Panc1 (cell line): Measurements from ENCODE around the gene ABCD2. TPM values are rescaled to one million over a fixed set of nuclear protein-coding genes. Genes with fewer than 3 reads are reported as not detected.

Experiments
- ATAC-seq: fragments of 200-7000 bp; cut with Tn5 transposase; 2 replicates; pipeline ENCODE4 v1.9.1; 2020; ENCODE audit warnings: mild to moderate bottlenecking, moderate library complexity
- BruUV-seq: library from RNA; stranded (reverse); fragments of 400-500 nt; replicated peaks from 2 replicates; lab custom pipeline; 2021; lab: Mats Ljungman, UMichigan
- CTCF ChIA-PET: fragments of 300-600 bp; sonication (Branson Sonifier 250); formaldehyde crosslinking; loops from one replicate; lab custom pipeline; 2022; ENCODE audit warnings: antibody characterized with exemption; lab: Charles Lee
- POLR2A ChIA-PET: fragments of 300-600 bp; sonication (Branson Sonifier 250); formaldehyde crosslinking; loops from one replicate; lab custom pipeline; 2022; ENCODE audit warnings: antibody characterized with exemption; lab: Charles Lee
- DNase-seq: peaks from one replicate; pipeline ENCODE4 v3.0.0-alpha.2; 2010; ENCODE audit warnings: low read depth, low spot score
- H3K27ac ChIP-seq: 2 replicates; pipeline ENCODE4 v1.5.1; 2011; ENCODE audit warnings: mild to moderate bottlenecking, low read length, inconsistent platforms
- H3K27me3 ChIP-seq: fragments of 200-500 bp; sonication (Bioruptor generic); 2 replicates; pipeline ENCODE4 v1.6.0; 2014; ENCODE audit warnings: low read length, inconsistent platforms; ENCODE audit not compliant: control insufficient read depth, insufficient read depth
- H3K36me3 ChIP-seq: fragments of 200-500 bp; sonication (Bioruptor generic); 2 replicates; pipeline ENCODE4 v1.5.1; 2014; ENCODE audit warnings: inconsistent platforms, mild to moderate bottlenecking, low read length, moderate library complexity; ENCODE audit not compliant: control insufficient read depth, insufficient read depth
- H3K4me1 ChIP-seq: 2 replicates; pipeline ENCODE4 v1.5.1; 2011; ENCODE audit warnings: inconsistent platforms, mild to moderate bottlenecking, low read length, moderate library complexity; ENCODE audit not compliant: control insufficient read depth, insufficient read depth
- H3K4me3 ChIP-seq, 2 experiments: 2 replicates each; pipeline ENCODE4 v1.5.1; 2011 to 2012; ENCODE audit warnings: low read depth in 2 of 2, low read length in 2 of 2, mild to moderate bottlenecking in 2 of 2, inconsistent platforms in 1 of 2, moderate library complexity in 1 of 2
- H3K9me3 ChIP-seq: fragments of 200-500 bp; sonication (Bioruptor generic); 2 replicates; pipeline ENCODE4 v1.5.1; 2014; ENCODE audit warnings: low read depth, mild to moderate bottlenecking, inconsistent platforms, low read length, moderate library complexity; ENCODE audit not compliant: control insufficient read depth, insufficient read depth
- CTCF ChIP-seq: fragments of 450-650 bp; IDR thresholded peaks from 2 replicates; pipeline ENCODE4 v1.5.1; 2017; ENCODE audit warnings: mild to moderate bottlenecking
- POLR2AphosphoS5 ChIP-seq: IDR thresholded peaks from 2 replicates; pipeline ENCODE4 v1.6.1; 2012; ENCODE audit warnings: mild to moderate bottlenecking, low read depth, low read length, moderate library complexity
- REST ChIP-seq, 2 experiments: IDR thresholded peaks; 2 replicates each; pipeline ENCODE4 v1.6.1; 2011 to 2012; ENCODE audit warnings: low read depth in 2 of 2, control low read depth in 1 of 2, low read length in 1 of 2, mild to moderate bottlenecking in 1 of 2, moderate library complexity in 1 of 2; ENCODE audit not compliant: insufficient read depth in 1 of 2
- SIN3A ChIP-seq: IDR thresholded peaks from 2 replicates; pipeline ENCODE4 v1.6.1; 2012; ENCODE audit warnings: low read depth, mild to moderate bottlenecking, low read length, moderate library complexity, borderline replicate concordance; ENCODE audit not compliant: insufficient read depth
- TCF7L2 ChIP-seq: IDR thresholded peaks from 2 replicates; pipeline ENCODE4 v1.6.1; 2011; ENCODE audit warnings: mild to moderate bottlenecking, low read depth, low read length, inconsistent platforms
- in situ Hi-C: cut with HindIII; loops from 2 replicates; pipeline ENCODE4 v1.10.0; 2016; ENCODE audit warnings: low sequenced_read_pairs, low pct_unique_long_range_greater_than_20kb
- intact Hi-C: fragments of 100-400 bp; cut with micrococcal nuclease; formaldehyde crosslinking; loops from one replicate; pipeline ENCODE4 v1.10.0; 2022; ENCODE audit not compliant: unreplicated experiment
- total RNA-seq: library from RNA; stranded (reverse); gene quantifications from one replicate; pipeline ENCODE4 v1.2.1, GENCODE V29; 2021; ENCODE audit not compliant: unreplicated experiment

ABCD2 gene
- total RNA-seq, 1 experiment from 2014 or later = not detected

GRCh38 chr12:39533951-39534350 is 85.7 kb downstream of the ABCD2 start:
- no peak for ATAC-seq
- DNase-seq = no peak

GRCh38 chr12:39532448-39532847 is 87.2 kb downstream of the ABCD2 start:
- BruUV-seq = no TSS peak
- Histone ChIP-seq H3K4me3 (no peak overlapping the region), H3K27ac (no peak overlapping the region), H3K27me3 (no peaks in the 10 kb centered on the region), H3K4me1 (no peaks in the 10 kb centered on the region), H3K9me3 (no peaks in the 10 kb centered on the region), H3K36me3 (no peaks in the 10 kb centered on the region)
- TF ChIP-seq REST (IDR thresholded peaks at IDR 0.05; ENCODE audit: insufficient read depth in 1 of 2, low read depth in 2 of 2, low read length in 1 of 2) = no peak
- no peak for TF ChIP-seq CTCF
- TF ChIP-seq POLR2AphosphoS5 = no peak
- TF ChIP-seq SIN3A = no peak
- no peak for TF ChIP-seq TCF7L2
- ChIA-PET CTCF (no interaction called here), POLR2A (no interaction called here)
- intact Hi-C loops (no loop called here), in situ Hi-C loops (no loop called here)
- DNase-seq (no peak), ATAC-seq (no peak)

More at GRCh38 chr12:39533951-39534350, 85.7 kb downstream of the ABCD2 start:
- no peaks in the 10 kb centered on the region for H3K9me3 ChIP-seq
- no peak for TF ChIP-seq POLR2AphosphoS5
- TF ChIP-seq TCF7L2 = no peak
- no peak for TF ChIP-seq SIN3A
- TF ChIP-seq CTCF = no peak
- TF ChIP-seq REST (IDR thresholded peaks at IDR 0.05; ENCODE audit: insufficient read depth in 1 of 2, low read depth in 2 of 2, low read length in 1 of 2) = no peak
- intact Hi-C loops = no loop called here
- H3K27ac ChIP-seq = no peak overlapping the region
- H3K36me3 ChIP-seq = no peaks in the 10 kb centered on the region
- no peaks in the 10 kb centered on the region for H3K27me3 ChIP-seq
- POLR2A ChIA-PET = no interaction called here
- no TSS peak for BruUV-seq
- no peak overlapping the region for H3K4me3 ChIP-seq
- H3K4me1 ChIP-seq = no peaks in the 10 kb centered on the region
- in situ Hi-C loops = no loop called here
- CTCF ChIA-PET = no interaction called here
